Measurements from ENCODE around the gene AP1G2. TPM values are rescaled to one million over a fixed set of nuclear protein-coding genes. Genes with fewer than 3 reads are reported as not detected.

The AP1G2 gene
- polyA plus RNA-seq, 1 of the 3 experiments (the other 2 are of a cell fraction) = 88.3 TPM

GRCh38 chr14:23563473-23564180 lies 4.0 kb downstream of the AP1G2 start:
- no peaks in the 10 kb centered on the region for H4K20me1 ChIP-seq (ENCODE audit: insufficient read depth)
- no peaks in the 10 kb centered on the region for H3K9me3 ChIP-seq
- H3K9ac ChIP-seq = no peak overlapping the region
- H3K27me3 ChIP-seq (ENCODE audit: insufficient read depth) = no peaks in the 10 kb centered on the region
- no peak for DNase-seq
- peaks cover 17 to 53% of the 10 kb centered on the region in 2 experiments for H3K36me3 ChIP-seq (replicated peaks in 1 of 2; ENCODE audit: control insufficient read depth in 1 of 2, insufficient read depth in 2 of 2, low read length in 1 of 2)
- peaks cover 7% of the 10 kb centered on the region for H3F3A ChIP-seq (replicated peaks; ENCODE audit: insufficient read depth)
- ChIA-PET POLR2A (interaction anchor here (1.1 kb wide), 1 partner anchor 89 kb away, joined by 3 read pairs; no protein-coding TSS in a partner anchor), CTCF (interaction anchor here (0.6 to 19.5 kb wide), 11 partner anchors 8 to 241 kb away, joined by 3 to 785 read pairs (median 6); partner anchors contain the start of gene NGDN)
- H2AFZ ChIP-seq (ENCODE audit: low read depth) = no peak overlapping the region
- no peak overlapping the region for H3K27ac ChIP-seq (ENCODE audit: low read depth in 2 of 2, low read length in 1 of 2)
- no peak for TF ChIP-seq POLR2AphosphoS5 (IDR thresholded peaks at IDR 0.05; ENCODE audit: low read depth, low read length)
- no peak for TF ChIP-seq MXI1 (IDR thresholded peaks at IDR 0.05; ENCODE audit: low read depth, low read length)
- no peak for TF ChIP-seq IRF3 (IDR thresholded peaks at IDR 0.05; ENCODE audit: low read depth, low read length)
- no peak for TF ChIP-seq ZBTB33 (IDR thresholded peaks at IDR 0.05; ENCODE audit: borderline replicate concordance, low read depth)
- no peak for TF ChIP-seq CTCF (IDR thresholded peaks at IDR 0.05)
- no peak for TF ChIP-seq RAD21 (IDR thresholded peaks at IDR 0.05; ENCODE audit: low read length)
- no peak for TF ChIP-seq CHD2 (IDR thresholded peaks at IDR 0.05; ENCODE audit: low read length, partially characterized antibody)
- no peak for TF ChIP-seq PBX3 (IDR thresholded peaks at IDR 0.05)
- TF ChIP-seq FOXM1 (IDR thresholded peaks at IDR 0.05; ENCODE audit: low read depth) = no peak
- TF ChIP-seq FOXJ3 (CRISPR knock-in tag; IDR thresholded peaks at IDR 0.05) = no peak
- TF ChIP-seq NFIC (IDR thresholded peaks at IDR 0.05; ENCODE audit: borderline replicate concordance) = no peak
- WGBS (ENCODE audit: low lambda C conversion rate) = 64% methylated on average over 7 of the region's 14 CpGs
- H3K9me2 ChIP-seq = no peaks in the 10 kb centered on the region
- H3K79me2 ChIP-seq (ENCODE audit: insufficient read depth) = 0 out of 2 replicates have a peak, but pooled peaks cover 3% of the 10 kb centered on the region
- H3K4me2 ChIP-seq = no peak overlapping the region
- no peak overlapping the region for H3K4me3 ChIP-seq (ENCODE audit: low read depth in 2 of 2, low read length in 1 of 2)
- peaks cover 0 to 18% of the 10 kb centered on the region in 2 experiments; a peak in 1 of 4 replicates for H3K4me1 ChIP-seq (ENCODE audit: control insufficient read depth in 1 of 2, insufficient read depth in 2 of 2, low read depth in 1 of 2, low read length in 1 of 2)
